SU-DHL-6 (cell line): ENCODE results near the gene CNTN2.

ENCODE experiments used
- H2AFZ ChIP-seq: fragments of 200-600 bp; sonication (generic); 2 replicates; pipeline ENCODE4 v1.6.1; 2014; ENCODE audit warnings: low read depth, mild to moderate bottlenecking, moderate library complexity, mixed read lengths, antibody characterized with exemption, low read length; ENCODE audit not compliant: severe bottlenecking
- H3F3A ChIP-seq: fragments of 200-600 bp; shearing (Covaris generic); 2 replicates; pipeline ENCODE4 v1.6.0; 2016; ENCODE audit warnings: antibody characterized with exemption, mild to moderate bottlenecking; ENCODE audit not compliant: insufficient read depth
- H3K27ac ChIP-seq: fragments of 200-600 bp; sonication (generic); 2 replicates; pipeline ENCODE4 v1.5.1; 2016; ENCODE audit warnings: low read depth, mild to moderate bottlenecking, low read length, moderate library complexity, mixed read lengths
- H3K27me3 ChIP-seq: fragments of 200-600 bp; sonication (generic), shearing (Covaris generic); 2 replicates; pipeline ENCODE4 v1.6.0; 2014; ENCODE audit warnings: mild to moderate bottlenecking, low read length
- H3K36me3 ChIP-seq: fragments of 200-600 bp; sonication (generic); 2 replicates; pipeline ENCODE4 v1.6.1; 2014; ENCODE audit warnings: mild to moderate bottlenecking, low read length, mixed read lengths
- H3K4me2 ChIP-seq: fragments of 300-600, 200-600 bp; shearing (Covaris generic), sonication (generic); 2 replicates; pipeline ENCODE4 v1.6.0; 2014; ENCODE audit warnings: low read length, low read depth, mild to moderate bottlenecking; ENCODE audit not compliant: poor library complexity, severe bottlenecking
- H3K4me3 ChIP-seq: fragments of 200-600 bp; sonication (generic); 2 replicates; pipeline ENCODE4 v1.5.1; 2014; ENCODE audit warnings: antibody characterized with exemption, low read length, mild to moderate bottlenecking, mixed read lengths; ENCODE audit not compliant: insufficient read depth, poor library complexity, severe bottlenecking
- H3K79me2 ChIP-seq: fragments of 200-600 bp; sonication (generic); 2 replicates; pipeline ENCODE4 v1.6.1; 2014; ENCODE audit warnings: mild to moderate bottlenecking, low read length, moderate library complexity; ENCODE audit not compliant: insufficient read depth
- H3K9ac ChIP-seq: fragments of 200-600 bp; sonication (generic); 2 replicates; pipeline ENCODE4 v1.7.0; 2014; ENCODE audit warnings: mild to moderate bottlenecking, low read length
- H3K9me2 ChIP-seq: fragments of 200-600 bp; sonication (generic); replicated peaks from 2 replicates; pipeline ENCODE4 v1.6.1; 2014; ENCODE audit warnings: low read length; ENCODE audit not compliant: insufficient read depth
- H3K9me3 ChIP-seq: fragments of 200-600 bp; sonication (generic); 2 replicates; pipeline ENCODE4 v1.6.1; 2014; ENCODE audit warnings: low read length, mixed read lengths; ENCODE audit not compliant: insufficient read depth
- H4K20me1 ChIP-seq: fragments of 200-600 bp; sonication (generic); 2 replicates; pipeline ENCODE4 v1.6.1; 2014; ENCODE audit warnings: low read depth, mild to moderate bottlenecking, antibody characterized with exemption, low read length, moderate library complexity, mixed read lengths
- EZH2phosphoT487 ChIP-seq: fragments of 200-600 bp; sonication (generic), shearing (Covaris generic); conservative IDR thresholded peaks from 2 replicates; pipeline ENCODE4 v1.6.1; 2018; ENCODE audit warnings: mild to moderate bottlenecking, antibody characterized with exemption, low read length, moderate library complexity, mixed read lengths
- TF ChIP-seq, protein P1 (sequence below): fragments of 200-600 bp; sonication (generic); IDR thresholded peaks from one replicate; pipeline ENCODE4 v1.5.1; 2017; ENCODE audit warnings: antibody characterized with exemption, mild to moderate bottlenecking, low read length, moderate library complexity; ENCODE audit not compliant: insufficient read depth, poor library complexity, severe bottlenecking

CNTN2 gene

DNA sequence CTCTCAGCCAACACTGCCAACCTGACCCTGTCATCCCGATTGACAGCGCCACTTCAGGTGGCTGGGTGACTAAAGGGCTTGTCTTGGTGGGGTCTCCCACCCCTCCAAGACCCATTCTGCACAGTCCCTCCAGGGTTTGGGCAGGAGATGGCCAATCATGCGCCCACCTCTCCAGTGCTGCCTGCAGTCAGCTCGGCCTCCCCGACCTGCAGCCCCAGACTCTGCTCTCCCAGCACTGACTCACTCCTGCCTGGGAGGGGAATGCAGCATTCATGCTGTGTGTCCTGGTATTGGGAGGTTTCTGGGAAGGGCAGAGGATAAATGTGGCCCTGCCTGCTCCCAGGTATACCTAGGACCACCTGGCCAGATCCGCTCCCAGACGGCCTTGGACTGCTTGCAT lies 31.5 kb downstream of the CNTN2 start:
- H3K9me3 ChIP-seq = no peaks in the 10 kb centered on the region
- H3K79me2 ChIP-seq = no peaks in the 10 kb centered on the region
- no peak overlapping the region for H2AFZ ChIP-seq
- H3K36me3 ChIP-seq = no peaks in the 10 kb centered on the region
- no peak overlapping the region for H3K4me3 ChIP-seq
- H3K9me2 ChIP-seq = no peaks in the 10 kb centered on the region
- no peak overlapping the region for H3K4me2 ChIP-seq
- H3F3A ChIP-seq = no peaks in the 10 kb centered on the region
- no peaks in the 10 kb centered on the region for H4K20me1 ChIP-seq
- H3K27ac ChIP-seq = no peak overlapping the region
- H3K27me3 ChIP-seq = no peaks in the 10 kb centered on the region
- TF ChIP-seq, protein P1, sequence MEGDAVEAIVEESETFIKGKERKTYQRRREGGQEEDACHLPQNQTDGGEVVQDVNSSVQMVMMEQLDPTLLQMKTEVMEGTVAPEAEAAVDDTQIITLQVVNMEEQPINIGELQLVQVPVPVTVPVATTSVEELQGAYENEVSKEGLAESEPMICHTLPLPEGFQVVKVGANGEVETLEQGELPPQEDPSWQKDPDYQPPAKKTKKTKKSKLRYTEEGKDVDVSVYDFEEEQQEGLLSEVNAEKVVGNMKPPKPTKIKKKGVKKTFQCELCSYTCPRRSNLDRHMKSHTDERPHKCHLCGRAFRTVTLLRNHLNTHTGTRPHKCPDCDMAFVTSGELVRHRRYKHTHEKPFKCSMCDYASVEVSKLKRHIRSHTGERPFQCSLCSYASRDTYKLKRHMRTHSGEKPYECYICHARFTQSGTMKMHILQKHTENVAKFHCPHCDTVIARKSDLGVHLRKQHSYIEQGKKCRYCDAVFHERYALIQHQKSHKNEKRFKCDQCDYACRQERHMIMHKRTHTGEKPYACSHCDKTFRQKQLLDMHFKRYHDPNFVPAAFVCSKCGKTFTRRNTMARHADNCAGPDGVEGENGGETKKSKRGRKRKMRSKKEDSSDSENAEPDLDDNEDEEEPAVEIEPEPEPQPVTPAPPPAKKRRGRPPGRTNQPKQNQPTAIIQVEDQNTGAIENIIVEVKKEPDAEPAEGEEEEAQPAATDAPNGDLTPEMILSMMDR = no peak
- TF ChIP-seq EZH2phosphoT487 = no peak
- H3K9ac ChIP-seq = no peak overlapping the region

DNA sequence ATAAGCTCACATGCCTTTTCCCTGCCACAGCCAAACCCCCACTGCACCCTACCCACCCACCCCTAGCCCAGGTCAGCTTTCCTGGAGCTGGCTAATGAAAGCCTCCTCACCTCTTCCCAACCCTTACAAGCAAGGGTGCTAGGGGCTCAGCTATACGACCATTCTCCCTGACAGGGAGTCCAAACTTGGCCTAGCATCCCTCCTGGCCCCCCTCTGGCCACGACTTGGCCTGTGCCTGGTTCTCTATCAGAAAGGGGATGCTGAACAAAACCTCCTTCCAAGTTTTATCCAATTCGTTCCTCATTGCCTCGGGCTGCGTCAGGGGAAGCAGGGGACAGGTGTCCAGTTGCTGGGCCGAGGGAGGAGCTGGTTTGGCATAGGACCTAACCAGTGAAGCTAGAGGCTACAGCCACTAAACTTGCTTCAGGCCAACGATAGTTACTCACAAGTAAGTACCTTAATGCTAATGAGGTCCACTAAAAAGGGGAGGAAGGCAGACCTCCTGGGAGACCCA lies 32.7 kb downstream of the CNTN2 start:
- no peak for TF ChIP-seq EZH2phosphoT487
- TF ChIP-seq, protein P1 = no peak
- no peak overlapping the region for H2AFZ ChIP-seq
- H3K79me2 ChIP-seq = no peaks in the 10 kb centered on the region
- H4K20me1 ChIP-seq = no peaks in the 10 kb centered on the region
- H3K4me2 ChIP-seq = no peak overlapping the region
- no peaks in the 10 kb centered on the region for H3F3A ChIP-seq
- H3K9me3 ChIP-seq = no peaks in the 10 kb centered on the region
- no peak overlapping the region for H3K27ac ChIP-seq
- no peak overlapping the region for H3K9ac ChIP-seq
- no peaks in the 10 kb centered on the region for H3K27me3 ChIP-seq
- H3K9me2 ChIP-seq = no peaks in the 10 kb centered on the region
- no peaks in the 10 kb centered on the region for H3K36me3 ChIP-seq
- H3K4me3 ChIP-seq = no peak overlapping the region

DNA sequence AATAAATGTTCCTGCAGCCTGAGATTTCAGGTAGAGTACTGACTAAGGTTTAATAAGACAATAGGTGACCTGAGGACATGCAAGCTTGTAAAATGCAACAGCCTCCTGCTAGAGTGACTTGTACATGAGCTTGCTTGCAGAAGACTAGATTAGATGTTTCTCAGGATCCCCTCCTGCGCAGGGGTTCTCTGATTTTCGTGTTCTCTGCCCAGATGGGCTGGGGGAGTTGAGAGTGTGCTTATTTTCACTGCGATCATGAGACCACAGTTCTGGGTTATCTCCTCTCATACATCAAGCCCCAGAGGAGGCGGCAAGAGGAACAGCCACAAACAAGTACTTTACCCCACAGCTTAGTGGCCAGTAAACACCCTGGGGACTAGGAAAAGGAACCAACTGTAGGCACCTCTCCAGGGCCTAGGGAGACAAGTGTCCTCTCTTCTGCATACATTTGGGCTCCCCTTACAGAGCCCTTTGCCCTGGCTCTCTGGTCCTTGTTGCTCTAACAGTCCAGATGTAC lies 33.3 kb downstream of the CNTN2 start:
- H3F3A ChIP-seq = no peaks in the 10 kb centered on the region
- H3K9me3 ChIP-seq = no peaks in the 10 kb centered on the region
- H3K79me2 ChIP-seq = no peaks in the 10 kb centered on the region
- H2AFZ ChIP-seq = no peak overlapping the region
- no peaks in the 10 kb centered on the region for H3K27me3 ChIP-seq
- no peak overlapping the region for H3K9ac ChIP-seq
- no peak overlapping the region for H3K4me2 ChIP-seq
- no peak for TF ChIP-seq EZH2phosphoT487
- TF ChIP-seq, protein P1 = no peak
- H4K20me1 ChIP-seq = no peaks in the 10 kb centered on the region
- H3K9me2 ChIP-seq = no peaks in the 10 kb centered on the region
- no peaks in the 10 kb centered on the region for H3K36me3 ChIP-seq
- H3K27ac ChIP-seq = no peak overlapping the region
- no peak overlapping the region for H3K4me3 ChIP-seq
